Measurements from ENCODE around the gene SPRED3.

The SPRED3 gene

GRCh38 chr19:38430931-38431330 lies 42.4 kb downstream of the SPRED3 start:
- H3K27me3 ChIP-seq: peaks cover 0 to 46% of the 10 kb centered on the region in 2 donors
- H3K4me1 ChIP-seq: peaks cover 0 to 6% (median 0%) of the 10 kb centered on the region in 4 donors
- H3K36me3 ChIP-seq: no peaks in the 10 kb centered on the region
- TF ChIP-seq, protein P1, sequence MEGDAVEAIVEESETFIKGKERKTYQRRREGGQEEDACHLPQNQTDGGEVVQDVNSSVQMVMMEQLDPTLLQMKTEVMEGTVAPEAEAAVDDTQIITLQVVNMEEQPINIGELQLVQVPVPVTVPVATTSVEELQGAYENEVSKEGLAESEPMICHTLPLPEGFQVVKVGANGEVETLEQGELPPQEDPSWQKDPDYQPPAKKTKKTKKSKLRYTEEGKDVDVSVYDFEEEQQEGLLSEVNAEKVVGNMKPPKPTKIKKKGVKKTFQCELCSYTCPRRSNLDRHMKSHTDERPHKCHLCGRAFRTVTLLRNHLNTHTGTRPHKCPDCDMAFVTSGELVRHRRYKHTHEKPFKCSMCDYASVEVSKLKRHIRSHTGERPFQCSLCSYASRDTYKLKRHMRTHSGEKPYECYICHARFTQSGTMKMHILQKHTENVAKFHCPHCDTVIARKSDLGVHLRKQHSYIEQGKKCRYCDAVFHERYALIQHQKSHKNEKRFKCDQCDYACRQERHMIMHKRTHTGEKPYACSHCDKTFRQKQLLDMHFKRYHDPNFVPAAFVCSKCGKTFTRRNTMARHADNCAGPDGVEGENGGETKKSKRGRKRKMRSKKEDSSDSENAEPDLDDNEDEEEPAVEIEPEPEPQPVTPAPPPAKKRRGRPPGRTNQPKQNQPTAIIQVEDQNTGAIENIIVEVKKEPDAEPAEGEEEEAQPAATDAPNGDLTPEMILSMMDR (IDR thresholded peaks at IDR 0.05): no peak
- no peak overlapping the region for H3K27ac ChIP-seq
- H3K9me3 ChIP-seq: no peaks in the 10 kb centered on the region
- intact Hi-C loops (cut with DNase I; ENCODE audit: low total_unique reads): no loop called here
- no peak for DNase-seq
- no peak overlapping the region for H3K4me3 ChIP-seq

DNA sequence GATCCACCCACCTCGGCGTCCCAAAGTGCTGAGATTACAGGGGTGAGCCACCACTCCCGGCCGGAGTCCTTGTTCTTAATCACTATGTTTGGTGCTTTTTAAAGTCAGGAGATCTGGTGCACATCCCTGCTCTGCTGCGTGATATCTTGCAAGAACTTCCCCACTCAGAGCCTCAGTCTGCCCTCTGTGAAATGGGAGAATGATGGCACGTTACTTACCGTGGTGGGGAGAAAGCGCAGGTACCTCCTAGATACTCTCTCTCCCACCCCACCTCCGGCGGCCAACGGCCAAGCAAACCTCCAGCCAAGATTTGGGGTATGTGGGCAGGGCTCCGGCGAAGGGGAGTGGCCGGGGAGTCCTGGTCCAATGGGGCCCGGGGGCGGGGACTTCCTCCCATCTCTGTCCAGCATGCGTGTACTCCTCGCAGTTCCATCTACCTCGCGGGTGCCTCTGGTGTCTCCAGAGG lies 44.8 kb downstream of the SPRED3 start, which contains the start of gene RYR1:
Gene RYR1, plus strand, starts transcription at position 424 of the 466 bp plus-strand sequence. CDS start 139 bp downstream, outside the sequence.
- Histone ChIP-seq H3K27ac (no peak within 1 kb of the TSS), H3K4me3 (peak within 1 kb of the TSS in 1 of 2 donors; percentile 14), H3K4me1 (peaks cover 0 to 6% (median 0%) of the 10 kb centered on the region in 4 donors), H3K9me3 (no peaks in the 10 kb centered on the region), H3K36me3 (no peaks in the 10 kb centered on the region), H3K27me3 (peaks cover 0 to 48% of the 10 kb centered on the region in 2 donors)
- intact Hi-C loops (cut with DNase I; ENCODE audit: low total_unique reads): no loop called here
- DNase-seq: peak; percentile 71 to 76
- TF ChIP-seq, protein P1 (IDR thresholded peaks at IDR 0.05): no peak

- Histone ChIP-seq H3K27ac (no peak overlapping the region), H3K27me3 (peaks cover 0 to 51% of the 10 kb centered on the region in 2 donors), H3K4me1 (peaks cover 0 to 6% (median 0%) of the 10 kb centered on the region in 4 donors), H3K4me3 (peak overlapping the region in 1 of 2 donors; percentile 14), H3K9me3 (no peaks in the 10 kb centered on the region), H3K36me3 (no peaks in the 10 kb centered on the region)
- intact Hi-C loops (cut with DNase I; ENCODE audit: low total_unique reads): no loop called here
- TF ChIP-seq, protein P1 (IDR thresholded peaks at IDR 0.05): no peak
- peak in 1 of 2 donors; percentile 50 for DNase-seq
Observed at GRCh38 chr19:38434549-38435051, 46.1 kb downstream of the SPRED3 start.

DNA sequence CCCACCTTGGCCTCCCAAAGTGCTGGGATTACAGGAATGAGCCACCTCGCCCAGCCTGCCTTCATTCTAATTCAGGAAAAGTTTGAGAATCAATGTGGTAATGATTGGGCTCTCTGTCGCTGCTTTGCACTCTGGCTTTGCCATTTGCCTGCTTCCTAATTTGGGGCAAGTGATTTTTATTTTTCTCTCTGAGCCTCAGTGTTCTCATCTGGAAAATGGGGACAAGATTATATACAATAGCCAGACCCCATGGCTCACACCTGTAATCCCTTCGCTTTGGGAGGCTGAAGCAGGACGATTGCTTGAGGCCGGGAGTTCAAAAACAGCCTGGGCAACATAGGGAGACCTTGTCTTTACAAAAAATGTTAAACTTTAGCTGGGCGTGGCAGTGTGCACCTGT lies 48.8 kb downstream of the SPRED3 start:
- H3K36me3 ChIP-seq: no peaks in the 10 kb centered on the region
- peaks cover 0 to 6% (median 0%) of the 10 kb centered on the region in 4 donors for H3K4me1 ChIP-seq
- peaks cover 0 to 62% of the 10 kb centered on the region in 2 donors for H3K27me3 ChIP-seq
- no peak overlapping the region for H3K4me3 ChIP-seq
- H3K9me3 ChIP-seq: no peaks in the 10 kb centered on the region
- no peak overlapping the region for H3K27ac ChIP-seq
- no peak for DNase-seq
- intact Hi-C loops (cut with DNase I; ENCODE audit: low total_unique reads): no loop called here
- TF ChIP-seq, protein P1 (IDR thresholded peaks at IDR 0.05): no peak

- no peak overlapping the region for H3K4me3 ChIP-seq
- no peaks in the 10 kb centered on the region for H3K9me3 ChIP-seq
- TF ChIP-seq, protein P1 (IDR thresholded peaks at IDR 0.05): no peak
- no peak overlapping the region for H3K27ac ChIP-seq
- H3K27me3 ChIP-seq: peaks cover 0 to 62% of the 10 kb centered on the region in 2 donors
- no peak for DNase-seq
- H3K4me1 ChIP-seq: peaks cover 0 to 6% (median 0%) of the 10 kb centered on the region in 4 donors
- intact Hi-C loops (cut with DNase I; ENCODE audit: low total_unique reads): no loop called here
- no peaks in the 10 kb centered on the region for H3K36me3 ChIP-seq
Observed at GRCh38 chr19:38437917-38438316, 49.4 kb downstream of the SPRED3 start.
